HG03565 (cell line): ENCODE data around the gene ZPBP.

Experiments
- ATAC-seq: cut with Tn5 transposase; IDR thresholded peaks from one replicate; pipeline ENCODE4 v1.9.1; 2021; ENCODE audit warnings: mild to moderate bottlenecking, moderate library complexity; ENCODE audit not compliant: unreplicated experiment

Gene ZPBP, protein sequence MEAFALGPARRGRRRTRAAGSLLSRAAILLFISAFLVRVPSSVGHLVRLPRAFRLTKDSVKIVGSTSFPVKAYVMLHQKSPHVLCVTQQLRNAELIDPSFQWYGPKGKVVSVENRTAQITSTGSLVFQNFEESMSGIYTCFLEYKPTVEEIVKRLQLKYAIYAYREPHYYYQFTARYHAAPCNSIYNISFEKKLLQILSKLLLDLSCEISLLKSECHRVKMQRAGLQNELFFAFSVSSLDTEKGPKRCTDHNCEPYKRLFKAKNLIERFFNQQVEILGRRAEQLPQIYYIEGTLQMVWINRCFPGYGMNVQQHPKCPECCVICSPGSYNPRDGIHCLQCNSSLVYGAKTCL

DNA sequence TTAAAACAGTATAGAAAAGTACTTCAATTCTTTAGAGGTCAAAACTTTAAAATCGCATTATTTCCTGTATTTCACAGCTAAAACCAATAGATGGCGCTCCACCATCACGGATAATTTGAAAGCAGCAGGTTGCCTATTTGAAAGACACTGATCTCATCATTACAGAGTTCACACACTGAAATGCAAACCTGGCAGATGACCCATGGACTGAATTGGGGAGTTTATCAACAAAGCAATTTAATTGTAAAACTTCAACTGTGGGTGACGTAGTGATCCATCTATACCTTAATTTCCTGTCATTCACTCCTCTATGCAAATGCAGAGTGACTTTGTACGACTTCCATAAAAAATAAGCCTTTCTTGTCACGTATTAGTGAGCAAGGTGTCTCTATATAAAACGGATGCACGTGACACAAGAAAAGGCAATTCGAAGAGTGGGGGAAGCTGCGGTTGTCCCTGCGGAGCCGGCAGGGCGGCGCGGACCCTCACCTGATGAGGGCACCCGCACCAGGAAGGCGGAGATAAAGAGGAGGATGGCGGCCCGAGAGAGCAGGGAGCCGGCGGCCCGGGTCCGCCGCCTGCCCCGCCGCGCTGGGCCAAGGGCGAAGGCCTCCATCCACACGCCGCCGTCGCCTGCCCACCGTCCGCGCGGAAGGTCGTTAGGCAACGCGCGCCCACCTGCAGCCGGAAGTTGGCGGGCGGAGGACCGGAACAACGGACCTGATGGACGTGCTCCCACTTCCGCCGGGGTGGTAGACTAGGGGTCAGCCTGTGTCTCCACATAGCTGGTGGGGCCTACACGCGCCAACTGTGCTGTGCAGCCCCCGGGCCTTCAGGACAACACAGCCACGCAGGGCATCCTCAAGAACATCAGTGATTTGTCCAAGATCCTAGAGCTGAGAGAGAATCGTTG lies at the start of gene ZPBP:
Gene ZPBP (minus strand): TSS at position 668 of the 913 bp plus-strand sequence. CDS start 52 bp downstream, at position 616.
- peak; percentile 66 for ATAC-seq

DNA sequence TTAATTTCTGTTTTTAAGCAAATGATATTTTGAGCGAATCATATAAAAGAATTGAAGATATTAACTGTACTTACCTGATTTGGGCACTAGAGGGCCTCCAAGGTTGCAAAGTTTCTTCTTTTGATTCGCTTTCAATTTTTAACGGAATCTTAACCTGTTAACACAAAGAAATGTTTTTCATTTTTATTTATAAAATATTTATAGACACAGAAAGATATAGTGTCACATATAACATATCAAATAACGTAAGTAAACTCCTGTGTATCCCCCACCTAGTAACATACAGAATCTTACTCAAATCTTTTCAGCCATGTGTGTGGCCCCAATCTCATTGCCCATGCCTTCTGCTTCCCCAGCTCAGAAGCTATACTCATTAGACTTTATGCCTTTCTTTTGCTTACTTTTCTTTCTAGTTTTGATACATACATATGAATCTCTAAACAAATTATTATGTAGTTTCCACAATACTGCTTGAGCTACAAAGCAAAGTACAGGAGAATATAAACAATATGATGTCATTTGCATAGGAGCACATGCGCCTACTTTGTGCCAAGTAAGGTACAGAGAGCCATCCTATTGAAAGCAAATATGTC lies 49.5 kb upstream of the ZPBP start:
- peak; percentile 27 for ATAC-seq

DNA sequence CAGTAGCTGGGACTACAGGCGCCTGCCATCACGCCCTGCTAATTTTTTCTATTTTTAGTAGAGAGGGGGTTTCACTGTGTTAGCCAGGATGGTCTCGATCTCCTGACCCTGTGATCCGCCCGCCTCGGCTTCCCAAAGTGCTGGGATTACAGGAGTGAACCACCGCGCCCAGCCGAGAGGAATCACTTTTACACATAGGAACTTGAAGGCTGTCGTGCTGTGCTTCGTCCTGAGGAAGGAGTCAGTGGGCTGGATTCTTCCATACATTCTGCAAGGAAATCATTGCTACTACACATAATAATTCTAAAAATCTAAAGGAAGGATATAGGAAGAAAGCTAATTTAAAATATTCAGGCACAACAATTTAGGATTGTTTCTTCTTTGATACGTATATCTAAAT lies 48.8 kb upstream of the ZPBP start:
- ATAC-seq: no peak

DNA sequence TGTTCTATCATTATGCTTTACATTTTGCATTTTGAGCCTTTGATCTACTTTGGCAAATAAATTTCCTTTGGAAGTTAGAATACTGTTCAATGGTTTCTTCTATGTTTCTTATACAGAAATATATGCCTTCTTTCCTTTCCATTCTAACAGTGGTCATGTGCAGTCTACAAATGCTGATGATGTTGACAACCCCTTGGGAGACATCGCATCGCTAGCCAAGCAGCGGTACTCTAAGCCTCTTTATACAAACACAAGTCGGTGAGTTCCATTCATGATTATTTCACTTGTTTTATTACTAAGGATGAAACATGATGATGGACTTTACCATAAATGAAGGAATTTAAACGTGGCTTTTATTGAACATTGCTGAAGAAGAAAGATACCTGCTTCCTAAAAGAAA lies 48.1 kb upstream of the ZPBP start:
- ATAC-seq: no peak

DNA sequence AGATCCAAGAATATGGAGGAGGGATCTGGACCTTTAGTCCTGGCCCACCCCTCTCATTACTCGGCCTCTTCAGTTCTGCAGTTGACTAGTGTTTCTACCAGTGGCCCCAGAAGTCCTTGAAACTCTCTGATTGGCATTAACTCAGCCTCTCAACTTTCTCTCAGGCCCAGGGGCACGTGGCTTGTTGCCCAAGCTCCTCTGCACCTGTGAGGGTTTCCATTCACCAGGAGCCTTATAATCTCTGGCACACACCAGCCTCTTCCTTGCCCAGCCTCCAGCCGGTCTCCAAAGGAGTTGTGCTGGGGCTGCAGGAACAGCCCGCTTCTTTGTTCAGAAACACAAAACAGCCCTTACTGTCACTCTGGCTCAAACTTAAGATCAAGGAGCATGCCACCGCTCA lies 47.6 kb upstream of the ZPBP start:
- ATAC-seq: no peak

DNA sequence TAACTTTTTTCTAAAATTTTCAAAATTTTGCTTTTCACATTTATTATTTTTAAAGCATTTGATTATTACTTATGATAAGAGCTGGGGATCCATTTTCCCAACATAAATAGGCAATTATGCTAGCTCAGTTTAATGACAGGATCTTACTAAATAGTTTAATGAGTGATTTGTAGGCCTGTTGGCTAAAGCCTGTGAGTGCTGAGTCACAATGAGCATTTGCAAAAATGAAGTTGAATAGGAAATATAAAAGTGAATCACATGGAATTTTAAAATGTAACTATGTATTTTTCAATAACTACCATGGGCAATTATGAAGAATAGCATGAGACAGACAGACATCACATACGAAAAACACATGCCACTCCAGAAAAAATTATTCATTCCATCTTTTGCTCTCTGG lies 45.1 kb upstream of the ZPBP start:
- ATAC-seq: no peak

DNA sequence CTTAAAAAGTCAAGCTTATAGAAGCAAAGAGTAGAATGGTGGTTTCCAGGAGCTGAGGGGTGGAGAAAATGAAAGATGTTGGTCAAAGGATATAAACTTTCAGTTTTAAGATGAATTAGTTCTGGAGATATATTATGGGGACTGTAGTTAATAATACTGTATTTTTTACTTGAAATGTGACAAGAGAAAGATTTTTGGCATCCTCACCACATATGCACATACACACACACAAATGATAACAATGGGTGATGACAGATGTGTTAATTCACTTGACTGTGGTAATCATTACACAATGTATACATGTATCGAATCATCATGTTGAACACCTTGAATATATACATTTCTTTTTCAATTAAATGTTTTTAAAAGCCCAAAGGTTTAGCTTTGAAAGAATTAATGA lies 32.7 kb upstream of the ZPBP start:
- ATAC-seq: no peak

DNA sequence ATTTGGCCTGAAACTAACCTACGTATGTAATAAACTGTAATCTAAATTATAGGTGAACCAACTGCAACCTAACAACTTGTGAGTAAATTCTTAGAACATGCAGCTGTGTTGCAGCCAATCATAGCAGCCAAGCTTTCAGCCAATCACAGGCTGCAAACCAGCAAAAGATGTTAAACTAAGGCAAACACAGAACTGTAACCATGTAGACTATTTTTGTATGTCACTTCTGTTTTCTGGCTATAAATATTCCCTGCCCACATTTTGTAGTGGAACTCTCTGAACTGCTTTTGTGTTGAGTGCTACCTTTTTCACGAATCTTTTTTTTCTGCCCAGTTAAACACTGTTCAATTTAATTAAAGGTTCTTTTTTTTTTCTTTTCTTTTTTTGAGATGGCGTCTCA lies 28.2 kb upstream of the ZPBP start:
- ATAC-seq: peak; percentile 85

DNA sequence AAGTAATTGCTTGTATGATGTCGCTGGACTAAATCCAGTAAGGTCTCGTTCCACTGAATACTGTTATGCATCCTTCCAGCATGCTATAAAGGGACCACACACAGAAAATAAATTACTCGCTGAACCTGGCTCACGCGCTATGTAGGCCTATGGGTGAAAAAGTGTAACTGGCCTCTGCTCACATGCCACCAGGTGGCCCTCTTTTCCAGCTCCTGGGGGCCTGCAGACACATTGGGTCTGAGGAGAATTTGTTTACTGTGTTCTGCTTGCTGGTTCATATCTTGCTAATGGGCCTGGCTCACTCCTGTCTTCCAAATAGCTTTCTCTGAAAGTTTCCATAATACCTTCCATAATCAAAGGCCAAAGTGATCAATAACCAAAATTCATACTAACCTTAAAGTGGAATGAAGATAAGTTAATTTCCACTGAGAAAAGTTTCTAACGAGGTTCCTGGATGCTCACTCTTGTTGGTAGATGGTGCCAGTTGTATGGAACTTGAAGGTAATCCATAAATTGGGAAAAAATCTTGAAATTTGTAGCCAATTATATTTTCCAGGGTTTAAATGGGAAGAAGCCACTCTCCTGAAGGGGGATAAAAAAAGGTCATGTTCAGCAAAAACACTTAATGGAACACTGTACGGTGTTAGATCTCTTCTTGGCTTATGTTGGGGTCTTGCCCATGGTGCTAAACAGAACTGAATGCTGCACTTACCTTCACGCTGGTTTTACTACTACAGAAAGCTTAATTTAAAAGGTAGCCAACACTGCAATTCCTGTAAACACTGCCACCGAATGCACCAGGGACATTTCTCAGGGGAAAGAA lies 27.0 kb upstream of the ZPBP start:
- peak; percentile 59 for ATAC-seq

DNA sequence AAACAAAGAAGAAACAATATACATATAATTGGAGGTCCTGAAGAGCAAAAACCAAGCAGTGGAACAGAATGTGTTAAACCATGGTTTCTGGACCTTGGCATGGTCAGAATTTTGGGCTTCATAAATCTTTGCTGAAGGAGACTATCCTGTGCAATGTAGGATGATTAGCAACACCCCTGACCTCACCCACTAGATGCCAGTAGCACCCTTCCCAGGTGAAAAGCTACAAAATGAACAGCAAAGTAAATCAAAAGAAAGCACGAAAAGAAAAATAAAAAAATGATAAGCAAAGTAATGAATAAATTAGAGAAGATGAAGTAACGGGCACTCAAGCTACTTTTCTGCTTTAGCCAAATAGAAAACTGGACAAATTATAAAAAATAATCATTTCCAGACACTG lies 19.2 kb upstream of the ZPBP start:
- no peak for ATAC-seq

DNA sequence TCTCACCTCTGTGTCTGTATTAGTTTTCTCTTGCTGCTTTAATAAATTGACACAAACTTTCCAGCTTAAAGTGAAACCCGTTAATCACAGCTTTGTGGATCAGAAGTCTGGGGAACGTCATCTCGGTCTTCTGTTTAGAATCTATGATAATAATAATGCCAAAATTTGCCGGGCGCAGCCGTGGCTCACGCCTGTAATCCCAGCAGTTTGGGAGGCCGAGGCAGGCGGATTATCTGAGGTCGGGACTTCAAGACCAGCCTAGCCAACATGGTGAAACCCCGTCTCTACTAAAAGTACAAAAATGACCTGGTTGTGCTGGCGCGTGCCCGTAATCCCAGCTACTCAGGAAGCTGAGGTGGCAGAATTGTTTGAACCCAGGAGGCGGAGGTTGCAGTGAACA lies 8.8 kb upstream of the ZPBP start:
- ATAC-seq: no peak

DNA sequence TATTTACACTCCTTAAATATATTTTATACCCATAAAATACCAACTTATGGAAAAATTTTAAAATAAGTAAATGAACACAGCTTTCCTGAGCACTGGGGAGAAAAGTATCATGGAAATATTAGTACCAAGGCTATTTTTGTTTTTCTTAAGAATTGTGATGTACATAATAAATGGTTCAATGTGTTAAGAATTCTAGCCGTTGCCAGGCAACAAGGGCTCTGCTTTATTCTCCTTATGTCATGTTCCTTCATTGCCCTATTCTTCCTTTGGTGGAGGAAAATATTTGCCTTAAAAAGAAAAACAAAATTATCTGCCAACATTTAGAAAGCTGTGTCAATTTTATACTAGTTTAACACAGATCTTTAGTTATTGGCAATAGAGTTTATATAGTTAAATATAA lies 2.6 kb upstream of the ZPBP start:
- ATAC-seq: no peak

DNA sequence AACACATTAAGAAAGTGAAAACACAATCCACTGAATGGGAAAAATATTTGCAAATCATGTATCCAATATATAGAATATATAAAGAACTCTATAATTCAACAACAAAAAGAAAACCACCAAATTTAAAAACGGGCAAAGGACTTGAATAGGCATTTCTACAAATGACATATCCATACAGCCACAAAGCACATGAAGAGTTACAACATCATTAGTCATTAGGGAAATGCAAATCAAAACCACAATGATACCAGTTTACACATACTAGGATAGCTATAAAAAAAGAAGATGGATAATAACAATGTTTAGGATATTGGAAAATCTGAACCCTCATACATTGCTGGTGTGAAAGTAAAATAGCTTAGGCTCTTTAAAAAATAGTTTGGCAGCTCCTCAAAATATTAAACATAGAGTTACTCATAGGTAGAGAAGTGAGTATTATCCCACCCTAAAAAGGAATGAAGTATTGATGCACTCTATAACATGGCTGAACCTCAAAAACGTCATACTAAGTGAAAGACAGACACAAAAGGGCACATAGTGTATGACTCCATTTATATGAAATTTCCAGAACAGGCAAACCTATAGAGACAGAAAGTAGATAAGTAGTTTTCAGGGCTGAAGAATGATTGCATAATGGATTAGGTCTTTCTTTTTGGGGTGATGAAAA lies 4.5 kb downstream of the ZPBP start:
- no peak for ATAC-seq

DNA sequence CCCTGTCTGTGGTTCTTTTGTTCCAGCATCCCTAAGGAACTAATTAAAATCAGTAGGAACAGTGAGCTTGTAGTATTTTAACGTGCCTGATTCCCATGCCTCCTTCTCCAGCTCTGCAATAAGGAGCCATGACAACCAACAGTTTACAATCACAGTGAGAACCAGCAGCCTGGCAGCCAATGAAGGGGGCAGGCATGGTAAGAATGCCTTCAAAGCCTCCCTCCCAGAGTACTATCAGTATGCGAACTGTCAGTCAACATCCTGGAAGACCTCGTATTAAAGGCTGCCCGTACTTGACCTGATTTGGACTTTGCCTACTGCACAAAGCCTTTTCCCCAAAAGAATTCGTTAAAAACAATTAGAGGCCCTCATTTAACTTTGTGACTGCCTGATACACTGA lies 7.7 kb downstream of the ZPBP start:
- no peak for ATAC-seq

DNA sequence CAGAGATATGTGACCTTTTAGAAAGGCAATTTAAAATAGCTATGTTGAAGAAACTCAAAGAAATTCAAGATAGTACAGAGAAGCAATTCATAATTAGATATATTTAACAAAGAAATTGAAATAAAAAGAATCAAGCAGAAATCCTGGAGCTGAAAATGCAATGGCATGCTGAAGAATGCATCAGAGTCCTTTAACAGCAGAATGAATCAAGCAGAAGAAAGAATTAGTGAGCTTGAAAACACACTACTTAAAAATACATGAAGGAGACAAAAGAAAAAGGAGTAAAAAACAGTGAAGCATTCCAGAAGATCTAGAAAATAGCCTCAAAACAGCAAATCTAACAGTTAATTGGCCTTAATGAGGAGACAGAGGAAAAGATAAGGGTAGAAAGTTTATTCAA lies 20.0 kb downstream of the ZPBP start:
- no peak for ATAC-seq

DNA sequence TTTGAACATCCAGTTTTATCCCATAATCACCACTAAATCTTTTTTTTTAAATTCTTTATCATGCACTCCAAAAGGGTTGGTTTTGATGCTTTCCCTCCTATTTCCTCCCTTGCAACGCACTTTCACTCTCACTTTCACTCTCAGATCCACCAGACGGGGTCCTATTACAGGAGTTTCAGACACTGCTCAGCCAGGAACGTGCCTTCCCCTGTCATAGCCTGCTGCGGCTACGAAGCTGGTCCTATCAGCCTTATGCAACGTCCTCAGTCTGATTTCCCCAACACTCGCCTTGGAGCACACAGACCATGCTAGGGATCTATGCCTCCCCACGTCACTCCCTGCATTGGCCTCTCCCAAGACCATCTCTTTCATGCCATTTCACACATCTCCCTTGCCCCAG lies 23.4 kb downstream of the ZPBP start:
- ATAC-seq: peak; percentile 87

DNA sequence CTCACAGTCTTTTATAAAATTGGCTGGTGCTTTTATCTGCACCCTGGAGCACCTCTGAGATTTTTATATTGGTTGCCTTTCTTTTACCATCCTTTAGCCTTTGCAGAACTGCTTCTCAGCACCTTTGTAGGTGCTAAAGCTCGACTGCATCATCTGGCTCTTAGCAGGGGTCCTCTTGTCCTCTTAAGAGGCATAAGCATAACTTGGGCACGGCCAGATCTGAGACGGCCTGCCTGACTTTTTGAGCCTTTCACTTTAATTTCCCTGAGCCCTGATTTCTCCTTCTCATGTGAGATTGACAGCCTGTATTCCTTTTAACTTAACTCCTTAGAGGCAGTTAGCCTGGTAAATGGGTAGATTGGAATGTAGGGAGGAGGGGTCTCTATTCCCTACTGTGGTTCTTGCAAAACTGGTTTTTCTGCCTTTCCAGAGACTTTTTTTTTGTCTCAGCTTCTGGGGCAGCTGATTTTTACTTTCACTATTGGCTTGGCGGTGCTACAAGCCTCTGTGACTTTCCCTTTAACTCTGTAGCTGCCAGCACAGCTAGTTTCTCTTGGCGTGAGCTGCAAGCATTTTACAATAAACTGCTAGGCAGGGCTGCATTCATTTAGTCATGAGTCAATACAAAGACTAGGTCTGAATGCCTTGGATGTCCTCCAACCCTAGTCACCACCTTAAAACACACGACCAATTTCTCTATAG lies 24.0 kb downstream of the ZPBP start:
- ATAC-seq: peak; percentile 40

DNA sequence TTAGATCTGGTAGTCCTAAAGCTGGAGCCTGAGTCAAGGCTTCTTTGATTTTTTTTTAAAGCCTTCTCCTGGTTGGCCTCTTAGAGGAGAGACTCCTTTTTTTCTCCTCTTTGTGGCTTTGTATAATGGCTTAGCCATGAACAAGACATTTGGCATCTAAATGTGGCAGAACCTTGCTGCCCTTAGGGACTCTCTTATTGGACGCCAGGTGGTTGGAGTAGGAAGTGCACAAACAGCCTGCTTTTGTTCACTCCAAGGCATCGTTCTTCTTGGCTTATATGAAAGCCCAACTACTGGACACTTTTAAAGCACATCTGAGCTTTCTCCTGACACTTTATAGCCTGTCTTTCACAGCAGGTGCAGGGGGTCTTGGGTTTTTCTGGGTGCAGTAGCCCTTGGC lies 25.0 kb downstream of the ZPBP start:
- ATAC-seq: peak; percentile 48

DNA sequence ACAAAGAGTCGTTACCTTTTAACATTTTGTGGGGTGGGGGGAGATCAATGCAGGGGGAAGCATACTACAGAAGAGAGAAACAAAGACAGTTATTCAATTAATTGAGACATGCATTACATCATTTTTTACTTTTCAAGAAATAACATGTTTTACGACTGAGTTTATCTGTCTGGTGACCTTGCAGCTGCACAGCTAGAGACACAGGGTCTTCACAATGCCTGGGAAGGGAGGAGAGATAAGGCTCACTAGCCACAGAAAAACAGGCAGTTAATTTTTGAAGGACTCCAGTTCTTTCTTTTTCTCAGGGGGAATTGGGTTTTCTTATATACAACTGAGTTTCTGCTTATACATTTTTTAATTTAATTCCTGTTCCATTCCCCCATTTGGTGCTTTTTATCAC lies 30.1 kb downstream of the ZPBP start:
- ATAC-seq: no peak

DNA sequence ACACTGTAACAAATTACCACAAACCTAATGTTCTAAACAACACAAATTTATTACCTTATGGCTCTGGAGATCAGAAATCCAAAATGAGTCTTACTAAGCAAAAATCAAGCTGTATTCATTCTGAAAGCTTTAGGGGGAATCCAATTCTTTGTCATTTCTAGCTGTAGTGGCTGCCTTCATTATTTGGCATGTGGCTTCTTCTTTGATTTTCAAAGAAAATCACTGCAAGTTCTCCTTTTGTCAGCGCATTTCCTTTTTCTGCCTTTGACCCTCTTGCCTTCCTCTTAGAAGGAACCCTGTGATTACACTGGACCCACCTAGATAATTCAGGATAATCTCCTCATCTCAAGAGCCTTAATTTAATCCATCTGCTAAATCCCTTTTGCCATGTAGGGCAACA lies 36.9 kb downstream of the ZPBP start:
- peak; percentile 62 for ATAC-seq
